ENCODE data around the gene PRSS56.

DNA sequence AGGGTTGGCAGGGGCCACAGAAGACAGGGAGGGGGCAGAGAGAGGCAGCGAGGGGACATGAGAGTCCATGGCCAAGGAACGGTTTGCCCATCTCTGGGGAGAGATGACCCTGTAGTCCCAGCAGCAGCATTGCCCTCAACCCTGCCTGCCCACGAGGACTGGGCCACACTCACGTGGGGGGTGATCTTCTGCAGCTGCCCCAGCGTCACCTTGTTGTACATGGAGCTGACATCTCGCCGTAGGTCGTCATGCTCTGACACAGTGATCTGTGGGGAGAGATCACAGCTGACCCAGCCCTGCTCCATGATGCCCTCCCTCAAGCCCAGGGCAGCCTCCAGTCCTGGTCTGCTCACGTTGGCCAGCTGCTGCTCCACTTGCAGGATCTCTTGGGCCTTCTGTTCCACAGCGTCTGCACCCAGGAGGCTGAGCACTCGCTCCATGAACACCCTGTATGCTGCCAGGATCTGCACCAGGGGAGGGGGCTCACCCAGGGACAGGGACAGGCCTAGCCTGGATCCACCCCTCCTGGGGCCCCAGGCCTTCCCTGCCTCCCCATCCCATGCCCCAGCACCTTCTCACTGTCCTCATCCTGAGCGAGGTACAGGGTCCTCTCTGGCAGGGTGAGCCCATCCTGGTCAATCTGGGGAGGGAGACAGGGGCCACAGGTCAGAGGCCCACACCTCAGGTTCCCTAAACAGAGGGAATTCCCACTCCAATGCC, 35.4 kb upstream of the PRSS56 start:
- no peak for TF ChIP-seq CTCF (IDR thresholded peaks at IDR 0.05; ENCODE audit: insufficient read depth, low read depth, low read length)
- no peak for TF ChIP-seq EZH2 (IDR thresholded peaks at IDR 0.05; ENCODE audit: insufficient read depth, low read length)
